Astrocyte of the hippocampus (primary cell): ENCODE data around the gene AKAP6.

Experiments used
- DNase-seq: peaks from one replicate; pipeline ENCODE4 v3.0.0; 2011; ENCODE audit warnings: low read depth, low spot score

Gene AKAP6

DNA sequence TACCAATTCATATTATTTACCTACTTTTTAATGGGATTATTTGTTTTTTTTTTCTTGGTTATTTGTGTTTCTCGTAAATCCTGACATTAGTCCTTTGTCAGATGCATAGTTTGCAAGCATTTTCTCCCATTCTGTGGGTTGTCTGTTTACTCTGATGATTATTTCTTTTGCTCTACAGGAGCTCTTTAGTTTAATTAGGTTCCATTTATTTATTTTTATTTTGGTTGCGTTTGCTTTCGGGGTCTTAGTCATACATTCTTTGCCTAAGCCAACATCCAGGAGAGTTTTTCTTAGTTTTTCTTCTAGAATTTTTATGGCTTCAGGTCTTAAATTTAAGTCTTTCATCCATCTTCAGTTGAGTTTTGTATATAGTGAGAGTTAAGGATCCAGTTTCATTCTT is 289.9 kb downstream of the AKAP6 start:
- DNase-seq, result no peak

- no peak for DNase-seq
Observed at GRCh38 chr14:32620303-32620702, 291.2 kb downstream of the AKAP6 start.

DNA sequence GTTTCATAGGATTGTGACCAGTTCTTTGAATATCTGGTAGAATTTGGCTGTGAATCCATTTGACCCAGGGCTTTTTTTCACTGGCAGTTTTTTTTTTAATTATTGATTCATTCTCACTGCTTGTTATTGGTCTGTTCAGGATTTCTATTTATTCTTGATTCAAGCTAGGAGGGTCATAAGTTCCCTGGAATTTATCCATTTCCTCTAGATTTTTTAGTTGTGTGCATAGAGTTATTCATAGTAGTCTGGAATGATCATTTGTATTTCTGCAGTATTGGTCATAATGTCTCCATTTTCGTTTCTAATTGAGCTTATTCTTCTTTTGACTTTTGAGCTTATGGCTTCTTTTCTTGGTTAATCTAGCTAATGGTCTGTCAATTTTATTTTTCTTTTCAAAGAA is 291.6 kb downstream of the AKAP6 start:
- DNase-seq, result no peak

DNA sequence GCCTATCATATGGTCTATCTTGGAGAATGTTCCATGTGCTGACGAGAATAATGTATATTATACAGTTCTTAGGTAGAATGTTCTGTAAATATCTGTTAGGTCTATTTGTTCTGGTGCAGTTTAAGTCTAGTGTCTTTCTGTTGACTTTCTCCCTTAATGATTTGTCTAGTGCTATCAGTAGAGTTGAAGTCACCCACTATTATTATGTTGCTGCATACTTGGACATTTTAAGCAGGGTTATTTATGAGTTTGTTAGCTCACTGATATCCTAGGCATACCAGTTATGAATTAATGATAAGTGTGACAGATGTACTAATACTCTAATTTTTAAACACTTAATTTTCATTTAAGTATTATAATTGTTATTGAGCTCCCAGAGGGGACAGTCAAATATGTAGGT is 292.5 kb downstream of the AKAP6 start:
- no peak for DNase-seq

DNA sequence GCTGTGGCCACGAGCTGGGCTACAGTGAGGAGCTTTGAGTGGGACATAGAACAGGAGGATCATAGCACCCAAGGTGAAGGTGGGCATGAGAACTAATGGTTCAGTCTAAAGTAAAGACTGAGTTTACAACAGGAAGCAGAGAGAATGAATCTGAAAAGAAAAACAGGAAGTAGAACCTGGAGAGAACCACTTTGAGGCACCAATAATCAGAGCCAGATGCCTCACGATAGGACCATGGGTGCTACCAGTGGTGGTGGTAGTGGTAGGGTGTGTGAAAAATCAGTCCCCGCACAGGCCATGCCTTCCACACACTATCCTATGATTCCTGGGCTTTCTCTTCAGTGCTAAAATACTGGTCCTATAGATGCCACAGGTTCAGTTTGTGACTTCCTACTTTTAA is 293.6 kb downstream of the AKAP6 start:
- DNase-seq, result no peak

DNA sequence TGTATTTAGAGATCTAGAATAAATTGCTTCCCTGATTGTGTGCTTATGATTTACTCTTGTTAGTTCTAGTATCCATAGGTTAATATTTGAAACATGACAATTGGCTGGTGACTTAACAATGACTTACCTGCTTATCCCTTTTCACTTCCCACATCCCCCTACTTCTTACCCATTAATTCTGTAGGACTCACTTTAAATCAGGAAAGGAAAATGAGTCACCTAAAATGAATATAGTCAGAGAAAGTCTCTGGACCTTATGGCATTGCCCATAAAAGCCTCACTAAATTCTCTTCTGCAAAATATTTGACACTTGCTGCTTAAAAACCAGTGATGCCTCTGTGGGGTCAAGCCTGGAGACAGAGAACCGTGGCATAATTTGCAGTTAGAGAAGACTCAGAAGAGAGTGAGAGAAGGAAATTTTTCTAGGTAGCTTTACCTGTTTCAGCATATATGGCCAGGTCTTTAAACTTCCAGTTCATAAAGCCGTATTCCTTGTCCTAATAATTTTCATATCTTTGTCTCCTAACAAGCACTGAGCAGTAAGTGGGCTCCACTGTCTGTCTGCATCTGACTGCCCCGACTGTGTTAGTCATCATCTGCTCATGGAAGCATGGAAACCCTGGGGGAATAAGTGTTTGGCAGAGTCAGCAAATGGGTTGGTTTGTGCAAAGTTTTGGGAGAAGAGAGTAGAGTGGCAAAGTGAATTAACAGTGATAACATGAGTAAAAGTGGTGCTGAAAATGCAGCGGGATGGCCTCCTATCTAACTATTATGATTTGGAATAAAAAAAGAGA is 294.4 kb downstream of the AKAP6 start:
- no peak for DNase-seq

GRCh38 chr14:32625211-32625610 is 296.1 kb downstream of the AKAP6 start:
- no peak for DNase-seq

DNA sequence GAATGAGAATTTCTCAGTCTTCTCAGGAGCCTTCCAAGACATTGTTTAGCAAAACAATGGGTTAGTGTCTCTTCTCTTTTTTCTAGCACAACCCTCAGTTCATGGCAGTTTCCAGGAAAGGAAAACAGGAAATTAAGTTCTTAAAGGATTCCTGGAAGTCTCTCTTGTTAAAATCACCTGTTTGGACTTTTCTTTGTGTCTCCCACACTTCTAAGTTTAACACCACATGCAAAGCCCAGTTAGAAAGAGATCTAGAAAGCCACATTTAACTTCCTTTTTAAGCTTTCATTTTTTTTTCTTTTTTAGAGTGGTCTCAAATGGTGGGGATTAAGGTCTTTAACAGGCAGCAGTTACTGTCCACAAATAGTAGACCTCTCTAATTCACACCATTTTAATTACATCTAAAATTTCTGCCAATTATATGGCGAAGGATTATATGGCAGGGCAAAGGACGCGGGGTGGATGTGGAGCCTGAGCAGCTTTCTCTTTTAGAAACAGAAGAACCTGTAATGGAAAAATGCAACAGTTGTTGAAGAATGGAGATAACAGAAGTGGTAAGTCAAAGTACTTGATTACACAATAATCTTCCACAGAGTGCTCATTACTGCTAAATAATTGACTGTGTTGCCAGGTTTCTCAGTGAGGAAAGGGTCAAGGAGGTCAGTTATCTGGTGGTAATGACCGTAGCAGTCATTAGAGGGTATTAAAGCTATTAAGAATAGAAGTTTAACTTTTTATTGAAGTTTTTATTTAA is 298.6 kb downstream of the AKAP6 start:
- DNase-seq, result no peak

DNA sequence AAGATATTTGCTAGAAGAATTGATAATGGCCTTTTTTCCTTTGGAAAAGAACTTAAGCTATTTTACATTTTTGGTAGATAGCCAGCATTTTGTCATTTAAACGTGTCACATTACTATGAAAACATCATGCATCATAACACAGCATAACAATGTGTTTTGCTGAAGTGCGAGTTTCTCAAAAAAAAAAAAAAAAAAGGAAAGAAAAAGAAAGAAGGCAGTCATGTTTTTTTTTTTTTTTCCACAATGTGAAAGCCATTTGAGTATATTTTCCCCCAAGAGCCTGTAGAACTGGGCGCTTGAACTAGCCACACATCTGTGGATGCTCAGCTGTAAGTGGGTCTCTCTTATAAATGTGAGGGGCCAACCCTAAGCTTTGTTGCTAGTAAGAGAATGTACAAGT is 300.1 kb downstream of the AKAP6 start:
- DNase-seq, result no peak

- no peak for DNase-seq
Observed at GRCh38 chr14:32630701-32631100, 301.6 kb downstream of the AKAP6 start.

DNA sequence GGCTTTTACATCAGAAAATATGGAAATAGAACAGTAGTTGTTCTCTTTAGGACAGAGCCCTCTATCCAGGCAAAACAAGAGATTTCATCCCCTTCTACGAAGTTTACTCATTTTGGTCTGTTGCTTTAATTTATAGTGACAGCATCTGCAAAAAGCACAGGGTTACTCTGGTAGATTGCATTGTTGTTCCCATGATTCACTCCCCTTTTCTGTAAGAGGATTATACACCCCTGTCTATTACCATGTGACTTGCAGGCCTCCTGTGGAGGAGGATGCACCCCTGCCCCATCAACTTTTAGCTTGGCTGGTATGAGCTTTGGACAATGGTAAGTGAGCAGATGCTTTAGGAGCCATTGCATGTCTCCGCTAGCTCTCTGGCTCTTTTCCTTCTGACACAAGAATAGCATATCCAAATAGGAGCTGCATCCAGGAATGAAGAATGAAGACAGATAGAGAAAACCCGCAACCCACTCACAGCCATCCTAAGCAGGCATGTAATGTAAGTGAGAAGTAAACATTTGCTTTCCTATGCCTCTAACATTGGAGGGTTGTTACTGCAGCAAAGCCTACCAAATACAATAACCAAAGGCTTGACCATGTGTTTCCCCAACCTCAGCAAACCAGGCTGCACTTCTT is 304.2 kb downstream of the AKAP6 start:
- DNase-seq, result no peak

DNA sequence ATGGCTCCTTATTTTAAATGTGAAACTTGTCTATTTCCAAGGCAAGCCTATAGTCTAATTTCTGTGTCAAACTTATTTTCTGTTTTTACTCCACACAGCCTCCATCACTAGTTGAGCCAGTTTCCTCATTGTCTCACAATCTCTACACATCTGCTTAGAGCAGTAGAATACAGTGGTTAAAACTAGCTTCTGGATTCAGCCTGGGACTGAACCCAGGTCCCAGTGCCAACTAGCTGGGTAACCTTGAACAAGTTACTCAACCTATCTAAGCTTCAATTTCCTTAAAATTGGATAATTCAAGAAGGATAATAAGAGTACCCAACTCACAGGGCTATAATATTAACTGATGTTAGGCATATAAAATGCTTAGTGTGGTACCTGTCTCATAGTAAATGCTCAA is 304.8 kb downstream of the AKAP6 start:
- no peak for DNase-seq

DNA sequence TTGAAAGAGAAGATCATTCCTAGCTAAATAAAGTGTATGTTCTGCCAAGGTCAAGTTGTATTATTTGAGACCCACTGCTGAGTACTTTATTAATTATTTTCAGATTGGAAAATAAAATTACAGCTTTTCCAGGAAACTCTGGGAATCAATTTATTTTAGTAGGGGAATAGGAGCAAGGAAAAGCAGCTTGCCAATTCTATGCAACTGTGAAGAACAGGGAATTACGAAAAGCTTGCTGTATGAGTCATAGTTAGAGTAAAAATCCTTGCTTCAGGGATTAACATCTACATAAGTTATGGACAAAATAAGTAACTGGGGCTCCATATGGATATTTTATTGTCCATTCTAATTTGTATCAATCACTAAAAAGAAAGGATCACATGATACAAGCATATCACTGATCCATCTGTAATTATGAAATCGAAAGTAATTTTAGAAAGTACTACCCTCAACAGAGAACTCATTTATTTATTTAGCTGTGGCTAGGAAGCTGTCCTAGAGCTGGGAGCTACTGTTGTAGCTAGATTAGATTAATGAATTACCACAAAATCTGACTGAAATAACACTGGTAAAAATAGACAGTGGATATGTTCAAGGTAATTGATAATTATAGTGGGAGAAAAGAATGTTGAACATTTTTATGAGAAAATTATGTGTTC is 306.1 kb downstream of the AKAP6 start:
- peak; percentile 56 for DNase-seq

- DNase-seq, result no peak
Observed at GRCh38 chr14:32637582-32637981, 308.5 kb downstream of the AKAP6 start.

- no peak for DNase-seq
Observed at GRCh38 chr14:32639208-32639607, 310.1 kb downstream of the AKAP6 start.

- DNase-seq, result no peak
Observed at GRCh38 chr14:32645551-32645950, 316.5 kb downstream of the AKAP6 start.

DNA sequence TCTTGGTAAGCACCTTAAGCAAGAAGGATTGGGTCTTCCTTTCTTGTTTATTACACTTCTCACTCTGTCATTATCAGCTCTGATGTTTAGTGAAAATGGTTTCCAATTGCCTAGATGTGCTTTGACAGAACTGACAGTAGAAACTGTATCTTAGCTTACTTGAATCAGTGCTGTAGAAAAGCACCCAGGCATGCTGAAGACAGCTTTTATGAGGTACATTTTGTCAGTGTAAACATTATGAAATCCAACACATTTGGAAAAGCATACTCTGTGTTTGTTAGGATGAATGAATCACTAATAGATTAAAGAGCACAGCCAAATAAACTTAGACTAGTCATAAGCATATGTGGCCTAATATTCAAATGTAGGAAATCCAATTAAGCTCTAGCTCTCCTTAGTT is 319.3 kb downstream of the AKAP6 start:
- DNase-seq, result peak; percentile 3

- DNase-seq, result no peak
Observed at GRCh38 chr14:32650030-32650429, 320.9 kb downstream of the AKAP6 start.

GRCh38 chr14:32650665-32651064 is 321.6 kb downstream of the AKAP6 start:
- DNase-seq, result no peak

DNA sequence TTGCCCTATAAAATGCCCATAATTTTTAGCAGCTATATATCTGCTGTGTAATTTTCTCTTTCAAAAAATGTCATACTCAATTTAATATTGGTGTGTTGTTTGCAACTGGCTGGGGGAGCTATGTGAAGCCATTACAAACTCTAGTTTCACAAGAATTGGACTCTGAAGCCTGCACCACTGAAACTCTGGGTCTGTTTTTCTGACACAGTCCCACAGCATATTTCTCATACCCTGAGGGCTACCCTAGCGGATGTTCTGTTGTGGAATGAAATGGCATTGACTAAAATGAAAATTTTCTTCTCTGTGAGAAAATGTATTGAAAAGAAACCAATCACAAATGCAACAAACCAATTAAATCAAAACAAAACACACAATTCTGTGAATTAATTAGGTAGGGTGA is 325.0 kb downstream of the AKAP6 start:
- no peak for DNase-seq

DNA sequence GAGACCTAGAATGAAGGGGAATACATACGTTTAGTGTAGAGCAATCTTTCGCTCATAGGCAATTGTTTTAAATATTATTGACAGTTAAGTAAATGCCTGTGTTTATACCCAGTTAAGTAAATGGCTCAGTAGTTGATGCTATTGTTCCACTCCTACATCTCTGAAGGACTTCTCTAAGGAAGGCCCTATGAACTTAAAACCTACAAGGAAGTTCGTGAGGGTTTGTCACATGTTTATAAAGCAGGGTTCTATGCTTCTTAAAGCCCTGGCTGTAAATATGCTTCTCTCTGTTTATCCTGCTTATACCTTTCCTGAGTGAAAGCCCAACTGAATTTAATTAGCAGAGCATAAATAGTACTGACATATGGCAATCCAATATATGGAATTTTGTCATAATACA is 327.5 kb downstream of the AKAP6 start:
- DNase-seq, result no peak

DNA sequence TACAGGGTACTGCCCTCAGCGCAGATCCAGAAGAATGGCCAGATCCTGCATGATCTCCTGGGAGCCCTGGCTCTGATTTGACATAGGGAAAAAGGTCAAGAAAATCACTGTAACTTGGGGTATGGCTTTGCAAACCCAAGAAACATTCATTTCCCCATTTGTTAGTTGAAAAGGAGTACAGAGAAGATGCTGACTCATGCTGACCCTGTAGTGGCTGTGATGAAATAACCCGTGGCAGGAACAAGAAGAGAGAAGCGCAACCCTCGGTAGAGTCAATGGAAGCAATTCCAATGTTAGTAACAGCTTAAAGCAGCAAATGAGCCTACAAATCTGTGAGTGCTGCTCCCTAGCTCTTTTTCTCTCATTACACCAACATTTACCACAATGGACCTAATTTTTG is 328.0 kb downstream of the AKAP6 start:
- peak; percentile 76 for DNase-seq
